Measurements from ENCODE around the gene CFAP299.

Gene CFAP299

GRCh38 chr4:80390178-80390577 lies 54.6 kb downstream of the CFAP299 start:
- H3K9me3 ChIP-seq (ENCODE audit: control insufficient read depth, insufficient read depth, low read length), result peaks cover 22% of the 10 kb centered on the region; the same call in 1 of the 2 replicates
- H3K4me2 ChIP-seq (ENCODE audit: low read length), result no peak overlapping the region
- TF ChIP-seq EZH2phosphoT487 (IDR thresholded peaks at IDR 0.05; ENCODE audit: borderline replicate concordance, low read length) (no peak), CTCF (IDR thresholded peaks at IDR 0.05; ENCODE audit: low read depth, low read length, poor library complexity, severe bottlenecking) (no peak)
- H3F3A ChIP-seq (ENCODE audit: control insufficient read depth, insufficient read depth), result no peaks in the 10 kb centered on the region
- no peaks in the 10 kb centered on the region for H3K27me3 ChIP-seq (ENCODE audit: control insufficient read depth, low read length)
- no peaks in the 10 kb centered on the region for H3K9me2 ChIP-seq (replicated peaks; ENCODE audit: control insufficient read depth, low read length)
- no peaks in the 10 kb centered on the region for H3K79me2 ChIP-seq (ENCODE audit: control insufficient read depth, low read length)
- no peak overlapping the region for H3K27ac ChIP-seq (ENCODE audit: low read depth, low read length)
- H3K4me3 ChIP-seq (ENCODE audit: low read length), result no peak overlapping the region
- H4K20me1 ChIP-seq (ENCODE audit: control insufficient read depth, insufficient read depth, low read depth, low read length), result no peaks in the 10 kb centered on the region
- H3K36me3 ChIP-seq (ENCODE audit: control insufficient read depth, low read length), result no peaks in the 10 kb centered on the region
- no peaks in the 10 kb centered on the region for H3K4me1 ChIP-seq (ENCODE audit: control insufficient read depth, low read length)

- Histone ChIP-seq H3K4me3 (ENCODE audit: low read length) (no peak overlapping the region), H3K27me3 (ENCODE audit: control insufficient read depth, low read length) (no peaks in the 10 kb centered on the region), H3K4me2 (ENCODE audit: low read length) (no peak overlapping the region), H3K79me2 (ENCODE audit: control insufficient read depth, low read length) (no peaks in the 10 kb centered on the region), H3K27ac (ENCODE audit: low read depth, low read length) (no peak overlapping the region), H3K9me3 (ENCODE audit: control insufficient read depth, insufficient read depth, low read length) (peaks cover 4% of the 10 kb centered on the region; the same call in 1 of the 2 replicates), H4K20me1 (ENCODE audit: control insufficient read depth, insufficient read depth, low read depth, low read length) (no peaks in the 10 kb centered on the region), H3K4me1 (ENCODE audit: control insufficient read depth, low read length) (no peaks in the 10 kb centered on the region), H3F3A (ENCODE audit: control insufficient read depth, insufficient read depth) (no peaks in the 10 kb centered on the region), H3K9me2 (replicated peaks; ENCODE audit: control insufficient read depth, low read length) (no peaks in the 10 kb centered on the region), H3K36me3 (ENCODE audit: control insufficient read depth, low read length) (no peaks in the 10 kb centered on the region)
- no peak for TF ChIP-seq CTCF (IDR thresholded peaks at IDR 0.05; ENCODE audit: low read depth, low read length, poor library complexity, severe bottlenecking)
These were observed 57.9 kb downstream of the CFAP299 start for GRCh38 chr4:80393246-80393969.

- Histone ChIP-seq H3K79me2 (ENCODE audit: control insufficient read depth, low read length) (no peaks in the 10 kb centered on the region), H3K27ac (ENCODE audit: low read depth, low read length) (no peak overlapping the region), H3K4me1 (ENCODE audit: control insufficient read depth, low read length) (no peaks in the 10 kb centered on the region), H3F3A (ENCODE audit: control insufficient read depth, insufficient read depth) (no peaks in the 10 kb centered on the region), H3K4me2 (ENCODE audit: low read length) (no peak overlapping the region), H4K20me1 (ENCODE audit: control insufficient read depth, insufficient read depth, low read depth, low read length) (no peaks in the 10 kb centered on the region), H3K4me3 (ENCODE audit: low read length) (no peak overlapping the region), H3K9me2 (replicated peaks; ENCODE audit: control insufficient read depth, low read length) (no peaks in the 10 kb centered on the region), H3K36me3 (ENCODE audit: control insufficient read depth, low read length) (no peaks in the 10 kb centered on the region), H3K9me3 (ENCODE audit: control insufficient read depth, insufficient read depth, low read length) (peaks cover 4% of the 10 kb centered on the region; the same call in 1 of the 2 replicates), H3K27me3 (ENCODE audit: control insufficient read depth, low read length) (no peaks in the 10 kb centered on the region)
- TF ChIP-seq EZH2phosphoT487 (IDR thresholded peaks at IDR 0.05; ENCODE audit: borderline replicate concordance, low read length) (no peak), CTCF (IDR thresholded peaks at IDR 0.05; ENCODE audit: low read depth, low read length, poor library complexity, severe bottlenecking) (no peak)
These were observed 58.4 kb downstream of the CFAP299 start for GRCh38 chr4:80393970-80394250.

Measured in DOHH2 (cell line).